GM19463 (cell line): ENCODE measurements around the gene NUDT3.
"Not testable (repeated sequence)": the region's sequence is repeated elsewhere in the genome, so short reads cannot be mapped to it uniquely, and the experiment has no call there.

ENCODE experiments used
- ATAC-seq: cut with Tn5 transposase; IDR thresholded peaks from one replicate; pipeline ENCODE4 v1.9.1; 2021; ENCODE audit warnings: mild to moderate bottlenecking, moderate library complexity; ENCODE audit not compliant: unreplicated experiment

Gene NUDT3

GRCh38 chr6:34324221-34324620, 68.2 kb downstream of the NUDT3 start:
- ATAC-seq, result not testable (repeated sequence)

- no peak for ATAC-seq
Measured at GRCh38 chr6:34323300-34323699, 69.2 kb downstream of the NUDT3 start.

DNA sequence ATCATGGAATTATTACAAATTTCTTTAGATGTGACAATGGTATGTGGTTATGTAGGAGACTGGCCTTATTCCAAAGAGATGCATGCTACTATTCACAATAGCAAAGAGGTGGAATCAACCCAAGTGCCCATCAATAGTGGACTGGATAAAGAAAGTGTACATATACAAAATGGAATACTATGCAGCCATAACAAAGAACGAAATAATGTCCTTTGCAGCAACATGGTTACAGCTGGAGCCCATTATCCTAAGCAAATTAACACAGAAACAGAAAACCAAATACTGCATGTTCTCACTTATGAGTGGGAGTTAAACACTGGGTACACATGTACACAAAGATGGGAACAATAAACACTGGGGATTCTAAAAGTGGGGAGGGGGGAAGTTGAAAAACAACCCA, 69.7 kb downstream of the NUDT3 start:
- ATAC-seq, result no peak

DNA sequence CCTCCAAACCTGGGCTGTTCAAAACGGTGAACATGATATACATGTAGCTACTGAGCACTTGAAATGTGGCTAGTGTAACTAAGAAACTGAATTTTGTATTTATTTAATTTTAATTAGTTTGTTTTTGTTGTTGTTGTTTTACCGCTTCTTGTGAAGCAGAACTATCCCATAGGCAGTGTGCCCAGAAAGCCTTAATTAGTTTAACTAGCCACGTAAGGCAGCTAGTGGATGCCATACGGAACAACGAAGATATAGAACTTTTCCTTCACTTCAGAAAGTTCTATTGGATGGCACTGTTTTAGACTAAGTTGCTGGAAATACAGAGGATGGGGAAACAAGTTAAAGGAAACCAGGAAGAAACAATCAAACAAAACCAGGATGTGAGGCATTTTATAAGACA, 70.6 kb downstream of the NUDT3 start:
- ATAC-seq, result no peak

GRCh38 chr6:34319471-34319885, 73.0 kb downstream of the NUDT3 start:
- no peak for ATAC-seq

- no peak for ATAC-seq
Measured at GRCh38 chr6:34318499-34319470, 73.7 kb downstream of the NUDT3 start.

DNA sequence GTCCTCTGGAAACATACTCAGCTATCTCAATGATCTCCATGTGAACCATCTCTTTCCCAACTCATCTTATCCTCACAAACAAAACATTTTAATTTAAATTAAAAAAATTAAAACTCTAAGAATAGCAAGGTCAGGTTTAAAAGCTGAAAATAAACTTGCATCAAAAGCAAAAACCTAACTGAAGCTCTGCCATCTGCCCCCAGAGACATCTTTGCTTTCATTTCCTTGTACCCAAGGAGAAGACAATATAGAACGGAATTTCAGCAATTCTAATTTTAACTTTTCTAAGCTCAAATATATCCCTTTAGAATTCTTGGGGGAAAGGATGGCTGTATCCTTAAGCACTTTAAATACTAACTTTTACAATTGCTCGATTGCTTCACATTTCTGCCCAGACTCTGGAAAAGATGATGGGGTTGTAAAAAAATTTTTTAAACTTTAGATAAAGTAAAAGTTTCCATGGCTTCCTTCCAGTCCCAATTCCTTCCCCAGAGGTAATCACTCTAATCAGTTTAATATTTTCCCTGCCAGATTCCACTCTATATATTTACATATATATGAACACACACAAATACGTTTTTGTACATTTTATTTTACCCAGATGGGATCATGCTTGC, 74.5 kb downstream of the NUDT3 start:
- no peak for ATAC-seq

DNA sequence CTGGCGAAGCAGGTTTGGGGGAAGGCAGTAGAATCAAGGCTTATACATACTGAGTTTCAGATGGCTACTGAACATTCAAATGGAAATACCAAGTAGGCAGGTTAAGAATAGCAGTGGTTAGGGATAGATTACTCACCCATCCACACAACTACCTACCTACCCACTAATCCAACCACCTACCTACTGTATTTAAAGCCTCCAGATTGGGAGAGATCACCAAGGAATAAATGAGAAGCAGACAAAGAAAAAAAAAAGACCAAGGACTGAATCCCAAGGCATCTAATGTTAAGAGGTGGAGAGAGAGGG, 75.3 kb downstream of the NUDT3 start:
- no peak for ATAC-seq

- ATAC-seq, result no peak
Measured at GRCh38 chr6:34316431-34317171, 75.9 kb downstream of the NUDT3 start.

- no peak for ATAC-seq
Measured at GRCh38 chr6:34315780-34316179, 76.7 kb downstream of the NUDT3 start.

- ATAC-seq, result no peak
Measured at GRCh38 chr6:34315256-34315655, 77.2 kb downstream of the NUDT3 start.

GRCh38 chr6:34312259-34312658, 80.2 kb downstream of the NUDT3 start:
- no peak for ATAC-seq

DNA sequence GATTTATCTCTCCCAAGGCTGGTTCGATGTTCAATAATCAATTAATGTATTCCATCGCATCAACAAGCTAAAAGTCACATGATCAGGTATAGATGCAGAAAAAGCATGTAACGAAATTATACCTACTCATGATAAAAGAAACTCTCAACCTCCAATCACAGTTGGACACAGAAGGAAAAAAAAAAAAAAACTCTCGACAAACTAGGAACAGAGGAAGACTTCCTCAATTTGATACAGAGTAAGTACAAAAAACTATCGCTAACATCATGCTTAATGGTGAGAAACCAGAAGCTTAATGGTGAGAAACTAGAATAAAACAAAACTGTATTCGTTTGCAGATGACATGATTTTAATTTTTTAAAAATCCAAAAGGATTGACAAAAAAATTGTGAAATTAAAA, 81.7 kb downstream of the NUDT3 start:
- ATAC-seq, result no peak

- ATAC-seq, result no peak
Measured at GRCh38 chr6:34308483-34308882, 84.0 kb downstream of the NUDT3 start.

DNA sequence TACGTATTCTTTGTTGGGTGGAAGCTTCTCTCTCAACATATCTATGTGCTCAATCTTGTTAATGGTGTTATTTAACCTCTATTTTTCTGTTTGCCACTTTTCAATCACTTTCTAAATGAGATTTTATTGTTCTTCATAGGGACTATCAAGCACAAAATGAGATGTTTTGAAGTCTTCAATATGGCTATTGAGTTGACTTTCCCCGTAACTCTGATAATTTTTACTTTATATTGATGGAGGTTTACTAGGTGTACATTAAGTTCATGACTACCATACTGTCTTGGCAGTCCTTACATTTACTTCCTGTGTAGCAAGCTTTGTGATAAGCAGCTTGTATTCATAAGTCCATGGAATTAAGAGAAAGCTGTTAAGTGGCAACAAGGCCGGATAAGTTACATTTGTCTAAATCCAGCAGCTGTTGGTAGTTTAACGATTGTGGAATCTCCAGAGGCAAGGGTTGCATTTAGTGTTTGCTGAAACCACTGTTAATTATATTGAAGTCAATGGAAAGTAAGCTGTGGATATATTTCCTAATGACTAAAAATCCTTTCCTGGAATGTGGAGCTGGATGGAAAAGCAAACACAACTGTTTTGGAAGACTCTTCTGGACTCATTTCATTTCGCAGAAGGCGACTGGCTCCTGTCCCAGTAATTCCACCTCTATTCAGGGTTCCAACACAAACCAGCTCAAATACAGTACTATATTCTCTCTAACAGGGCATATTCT, 86.3 kb downstream of the NUDT3 start:
- ATAC-seq, result no peak

GRCh38 chr6:34305497-34305896, 87.0 kb downstream of the NUDT3 start:
- no peak for ATAC-seq

- ATAC-seq, result no peak
Measured at GRCh38 chr6:34304164-34304563, 88.3 kb downstream of the NUDT3 start.

DNA sequence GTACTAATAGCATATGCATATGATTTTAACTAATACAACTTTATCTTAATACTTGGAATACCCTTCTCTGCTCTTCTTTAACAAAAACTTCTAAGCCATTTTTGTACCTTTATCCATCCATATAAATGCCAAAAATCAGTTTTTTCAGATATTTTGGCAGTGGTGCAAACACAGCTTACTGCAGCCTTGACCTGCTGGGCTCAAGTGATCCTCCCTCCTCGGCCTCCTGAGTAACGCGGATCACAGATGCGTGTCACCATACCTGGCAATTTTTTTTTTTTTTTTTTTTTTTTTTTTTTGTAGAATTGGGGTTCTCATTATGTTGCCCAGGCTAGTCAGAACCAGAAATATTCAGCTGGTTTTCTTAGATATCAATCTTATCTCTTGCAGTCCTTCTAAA, 89.5 kb downstream of the NUDT3 start:
- no peak for ATAC-seq

DNA sequence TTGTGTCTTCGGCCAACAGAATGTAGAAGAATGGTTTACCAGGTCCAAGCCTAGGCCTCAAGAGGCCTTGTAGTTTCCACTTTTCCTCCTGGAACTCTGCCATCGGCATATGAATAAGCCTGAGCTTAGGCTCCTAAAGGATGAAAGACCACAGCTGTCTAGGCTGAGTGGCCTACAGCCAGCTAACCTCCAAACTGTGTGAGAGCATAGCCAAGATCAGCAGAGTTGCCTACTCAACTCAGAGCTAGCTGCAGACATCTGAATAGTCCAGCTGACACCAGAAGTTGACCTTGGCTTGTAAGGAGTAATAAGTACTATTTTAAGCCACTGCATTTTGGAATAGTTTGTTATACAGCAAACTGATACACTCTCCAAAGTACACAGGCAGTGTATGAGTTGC, 91.1 kb downstream of the NUDT3 start:
- no peak for ATAC-seq

DNA sequence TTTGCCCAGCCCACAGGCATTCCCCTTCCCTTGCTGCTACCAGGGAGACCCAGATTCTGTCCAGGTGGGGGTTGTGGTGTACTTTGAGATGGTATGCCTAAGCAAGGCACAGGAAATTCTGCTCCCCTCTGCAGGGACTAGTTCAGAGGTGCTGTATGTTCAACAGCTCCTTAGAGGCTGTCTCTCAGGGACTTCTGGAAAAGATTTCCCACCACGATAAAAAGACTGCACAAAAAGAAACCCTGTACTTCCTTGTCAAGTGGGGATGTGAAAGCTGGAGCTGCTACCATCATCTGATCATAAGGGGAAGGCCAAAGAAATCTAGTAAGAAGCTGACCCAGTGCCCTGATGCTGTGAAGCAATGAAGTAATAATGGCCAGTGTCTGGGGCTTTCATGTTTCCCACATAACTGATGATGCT, 92.1 kb downstream of the NUDT3 start:
- no peak for ATAC-seq

GRCh38 chr6:34298941-34299340, 93.5 kb downstream of the NUDT3 start:
- no peak for ATAC-seq
